Activated CD4-positive, alpha-beta T cell treated with anti-CD3 and anti-CD28 coated beads, Interleukin-10, Interleukin-2, amounts not matched to agents 100 ng/mL and 50 ng/mL, durations not matched to agents 16 hours and 8 hours (primary cell): ENCODE measurements around the gene SLC4A2.
A peak's percentile ranks its signal among the peaks of the same experiment; 100 is the strongest.

Source experiments
- DNase-seq: peaks from one replicate; pipeline ENCODE4 v3.0.0-alpha.2; 2020

The SLC4A2 gene

GRCh38 chr7:151095828-151096475 lies 36.6 kb downstream of the SLC4A2 start:
- no peak for DNase-seq

GRCh38 chr7:151099486-151100211 lies 40.3 kb downstream of the SLC4A2 start:
- DNase-seq: no peak

- no peak for DNase-seq
Measured at GRCh38 chr7:151100921-151101320, 41.5 kb downstream of the SLC4A2 start.

GRCh38 chr7:151101621-151102396 lies 42.4 kb downstream of the SLC4A2 start:
- no peak for DNase-seq

- no peak for DNase-seq
Measured at GRCh38 chr7:151102991-151103390, 43.6 kb downstream of the SLC4A2 start.

- DNase-seq: no peak
Measured at GRCh38 chr7:151103973-151104372, 44.6 kb downstream of the SLC4A2 start.

GRCh38 chr7:151104411-151105235 lies 45.2 kb downstream of the SLC4A2 start:
- no peak for DNase-seq

- DNase-seq: no peak
Measured at GRCh38 chr7:151107882-151108281, 48.5 kb downstream of the SLC4A2 start.

- DNase-seq: no peak
Measured at GRCh38 chr7:151109094-151110048, 50.0 kb downstream of the SLC4A2 start.

GRCh38 chr7:151110236-151110940 lies 51.0 kb downstream of the SLC4A2 start:
- DNase-seq: no peak

GRCh38 chr7:151110941-151111645 lies 51.7 kb downstream of the SLC4A2 start:
- DNase-seq: peak; percentile 78

GRCh38 chr7:151113344-151114150 lies 54.2 kb downstream of the SLC4A2 start:
- DNase-seq: no peak

- no peak for DNase-seq
Measured at GRCh38 chr7:151114151-151115090, 55.0 kb downstream of the SLC4A2 start.

GRCh38 chr7:151115121-151115835 lies 55.9 kb downstream of the SLC4A2 start:
- peak; percentile 43 for DNase-seq

- no peak for DNase-seq
Measured at GRCh38 chr7:151115836-151116418, 56.5 kb downstream of the SLC4A2 start.

GRCh38 chr7:151116603-151117440 lies 57.4 kb downstream of the SLC4A2 start:
- DNase-seq: no peak
